NCI-H1436 treated with DMSO at 0.1 percent for 48 hours (cell line): ENCODE data around the gene NFKBIB.

ENCODE experiments used
- DNase-seq: peaks from one replicate; lab custom pipeline; 2025; lab: John Stamatoyannopoulos, UW

The NFKBIB gene

GRCh38 chr19:38904581-38905539 lies 5.1 kb downstream of the NFKBIB start:
- DNase-seq = no peak

- DNase-seq = no peak
Measured at GRCh38 chr19:38905620-38906019, 5.9 kb downstream of the NFKBIB start.

GRCh38 chr19:38907227-38907626 lies 7.5 kb downstream of the NFKBIB start:
- no peak for DNase-seq

DNA sequence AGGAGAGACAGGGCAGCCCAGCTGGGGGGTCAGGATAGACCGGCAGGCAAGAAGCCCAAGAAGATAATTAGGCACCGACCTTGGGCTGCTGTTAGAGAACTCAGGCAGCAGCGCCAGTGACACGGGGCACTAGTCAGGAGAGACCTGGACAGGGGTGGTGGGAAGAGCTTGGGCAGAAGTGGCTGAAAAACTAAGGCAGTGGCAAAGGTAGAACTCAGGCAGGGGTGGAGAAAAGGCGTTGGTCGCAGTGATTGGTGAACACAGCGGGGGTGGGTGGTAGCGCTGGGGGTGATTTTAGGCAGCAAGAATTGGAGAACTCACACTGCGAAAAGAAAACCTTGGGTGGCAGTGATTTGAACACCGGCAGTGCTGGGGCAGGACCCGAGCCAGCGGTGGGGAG lies 7.9 kb downstream of the NFKBIB start:
- no peak for DNase-seq

GRCh38 chr19:38908911-38909310 lies 9.1 kb downstream of the NFKBIB start:
- DNase-seq = no peak

GRCh38 chr19:38910488-38910887 lies 10.7 kb downstream of the NFKBIB start:
- no peak for DNase-seq

DNA sequence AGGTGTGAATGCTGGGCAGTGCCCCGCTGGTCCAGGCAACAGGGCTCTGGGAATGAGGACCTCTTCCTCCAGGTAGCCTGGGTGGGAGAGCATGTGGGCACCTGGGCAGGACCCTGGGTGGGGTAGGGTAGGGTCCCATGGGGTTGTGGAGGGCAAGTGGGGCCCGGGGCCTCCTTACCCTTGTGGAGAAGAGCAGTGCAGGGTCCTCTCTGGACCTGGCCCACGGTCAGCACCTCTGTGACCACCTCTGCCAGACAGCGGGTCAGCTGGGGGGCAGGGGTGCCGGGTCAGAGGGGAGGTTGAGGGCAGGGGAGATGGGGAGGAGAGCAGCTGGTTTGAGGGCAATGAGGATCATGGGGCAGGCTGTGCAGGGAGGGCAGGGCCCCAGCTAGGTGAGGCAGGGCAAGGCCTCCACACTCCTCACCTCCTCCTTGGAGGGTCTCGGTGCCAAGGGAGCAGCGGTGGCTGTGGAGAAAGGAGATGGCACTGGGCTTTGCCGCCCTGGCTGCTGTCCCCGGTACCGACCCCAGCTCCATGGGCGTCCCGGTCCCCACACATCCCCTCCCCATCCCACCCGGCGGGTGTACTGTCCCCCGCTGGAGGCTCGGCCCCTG lies 11.7 kb downstream of the NFKBIB start:
- DNase-seq = no peak

DNA sequence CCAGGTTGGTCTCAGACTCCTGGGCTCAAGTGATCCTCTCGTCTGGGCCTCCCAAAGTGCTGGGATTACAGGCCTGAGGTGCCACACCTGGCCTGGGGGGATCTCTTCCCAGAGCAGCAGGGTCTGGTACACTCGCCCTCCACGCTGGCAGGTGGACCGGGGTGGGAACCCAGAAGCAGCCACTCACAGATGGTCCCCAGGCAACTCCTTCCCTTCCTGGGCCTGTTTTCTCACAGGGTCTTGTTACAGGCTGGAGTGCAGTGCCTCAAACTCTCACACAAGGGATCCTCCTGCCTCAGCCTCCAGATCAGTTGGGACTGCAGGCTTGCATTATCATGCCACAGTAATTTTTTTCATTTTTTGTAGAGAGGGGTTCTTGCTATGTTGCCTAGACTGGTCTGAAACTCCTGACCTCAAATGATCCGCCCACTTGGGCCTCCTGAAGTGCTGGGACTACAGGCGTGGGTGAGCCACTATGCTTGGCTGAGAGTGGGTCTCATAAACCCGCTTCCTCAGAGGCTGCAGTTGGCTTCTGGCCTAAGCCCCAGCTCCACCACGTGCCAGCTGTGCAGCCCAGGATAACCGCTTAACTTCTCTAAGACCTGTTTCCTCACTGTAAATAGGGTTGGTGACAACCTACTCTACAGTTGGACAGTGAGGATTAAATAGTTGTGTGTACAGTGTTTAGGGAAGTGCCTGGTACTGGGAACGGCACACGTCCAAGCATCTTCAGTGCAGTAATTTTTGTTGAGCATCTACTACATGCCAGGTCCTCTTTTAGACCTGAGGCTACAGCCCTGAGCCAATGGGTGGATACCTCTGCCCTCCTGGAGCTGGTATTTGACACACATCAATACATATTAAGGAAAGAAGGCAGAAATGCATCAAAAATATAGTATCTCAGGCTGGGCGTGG lies 13.1 kb downstream of the NFKBIB start:
- no peak for DNase-seq

DNA sequence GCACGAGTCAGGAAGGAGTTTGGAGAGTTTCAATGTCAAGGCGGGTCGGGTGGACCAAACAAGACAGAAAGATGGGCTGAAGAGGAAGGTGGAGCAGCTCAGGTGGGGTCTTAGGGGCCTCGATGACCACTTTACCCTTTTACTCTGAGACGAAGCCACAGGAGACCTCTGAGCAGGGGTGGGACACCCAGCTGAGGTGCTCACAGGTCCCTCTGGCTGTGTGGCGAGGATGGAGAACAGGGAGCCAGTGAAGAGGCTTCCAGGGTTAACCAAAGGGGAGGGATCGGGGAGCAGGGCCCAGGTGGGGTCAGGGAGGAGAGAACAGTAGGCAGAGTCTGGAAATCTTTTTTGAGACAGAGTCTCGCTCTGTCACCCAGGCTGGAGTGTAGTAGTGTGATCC lies 14.2 kb downstream of the NFKBIB start:
- DNase-seq = no peak

DNA sequence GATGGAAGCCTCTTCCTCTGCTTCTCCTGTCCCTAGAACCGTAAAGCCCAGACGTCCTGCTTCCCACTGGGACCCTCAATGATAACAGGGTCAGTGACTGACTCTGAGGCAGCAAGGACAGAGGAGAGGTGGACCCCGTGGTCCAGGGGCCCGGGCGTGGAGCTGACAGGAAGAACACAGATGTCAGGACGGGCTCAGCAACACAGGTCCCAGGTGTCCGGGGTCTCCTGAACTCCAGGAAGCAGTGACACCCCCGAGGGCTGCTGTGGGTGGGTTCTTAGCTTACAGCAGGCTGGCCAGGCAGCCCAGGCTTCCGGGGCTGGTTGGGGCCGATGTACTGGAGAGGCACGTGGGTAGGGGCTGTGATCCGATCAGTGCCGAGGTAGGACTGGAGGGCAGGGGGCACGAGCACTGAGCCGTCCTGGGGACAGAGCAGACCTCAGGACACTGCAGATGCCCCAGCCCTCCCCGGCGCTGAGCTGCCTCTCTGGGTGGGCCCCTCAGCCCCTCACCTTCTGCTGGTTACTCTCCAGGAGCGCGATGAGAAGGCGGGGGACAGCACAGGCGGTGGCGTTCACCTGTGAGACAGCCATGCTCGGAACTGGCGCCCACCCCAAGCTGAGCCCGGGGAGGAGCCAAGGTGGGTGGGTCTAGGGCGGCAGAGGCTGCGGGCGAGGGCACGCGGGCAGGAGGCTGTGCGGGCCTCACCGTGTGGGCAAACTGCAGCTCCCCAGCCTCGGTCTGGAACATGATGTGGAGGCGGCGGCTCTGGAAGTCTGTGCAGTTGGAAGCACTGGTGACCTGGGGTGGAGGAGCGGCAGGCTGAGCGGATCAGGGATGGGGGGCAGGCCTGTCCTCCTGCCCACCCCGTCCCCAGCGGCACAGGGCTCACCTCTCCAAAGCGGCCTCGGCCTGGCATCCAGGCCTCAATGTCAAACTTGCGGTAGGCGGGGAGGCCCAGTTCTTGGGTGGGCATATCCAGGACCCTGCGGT lies 15.9 kb downstream of the NFKBIB start:
- DNase-seq = no peak

GRCh38 chr19:38917516-38917915 lies 17.7 kb downstream of the NFKBIB start:
- DNase-seq = no peak

GRCh38 chr19:38917921-38918491 lies 18.2 kb downstream of the NFKBIB start:
- no peak for DNase-seq

GRCh38 chr19:38918526-38918925 lies 18.8 kb downstream of the NFKBIB start:
- DNase-seq = no peak

GRCh38 chr19:38919837-38920601 lies 20.2 kb downstream of the NFKBIB start:
- DNase-seq = no peak

GRCh38 chr19:38920602-38921419 lies 21.0 kb downstream of the NFKBIB start:
- no peak for DNase-seq

GRCh38 chr19:38921420-38922274 lies 21.9 kb downstream of the NFKBIB start:
- DNase-seq = no peak

DNA sequence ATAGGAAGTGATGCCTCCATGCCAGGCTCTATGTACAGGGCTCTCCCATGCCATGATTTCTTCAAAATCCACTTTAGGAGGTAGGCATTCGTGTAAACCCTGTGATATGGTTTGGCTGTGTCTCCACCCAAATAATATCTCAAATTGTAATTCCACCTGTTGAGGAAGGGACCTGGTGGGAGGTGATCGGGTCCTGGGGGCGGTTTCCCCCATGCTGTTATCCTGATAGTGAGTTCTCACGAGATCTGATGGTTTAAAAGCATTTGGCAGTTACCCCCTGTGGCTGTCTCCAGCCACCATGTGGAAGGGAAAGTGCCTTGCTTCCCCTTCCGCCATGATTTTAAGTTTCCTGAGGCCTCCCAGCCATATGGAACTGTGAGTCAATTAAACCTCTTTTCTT lies 22.7 kb downstream of the NFKBIB start:
- DNase-seq = no peak

- no peak for DNase-seq
Measured at GRCh38 chr19:38924388-38924787, 24.6 kb downstream of the NFKBIB start.
